Thyroid gland (tissue), 4 donors: ENCODE data around the gene TACR2.

Source experiments
- POLR2A ChIP-seq, 2 donors: fragments of 450-650 bp; IDR thresholded peaks; one replicate each; pipeline ENCODE4 v1.6.1; 2017; ENCODE audit warnings: antibody characterized with exemption in 2 of 2, mild to moderate bottlenecking in 2 of 2, moderate library complexity in 1 of 2
- TF ChIP-seq, protein P1 (sequence below), 6 experiments: fragments of 200-600 bp in 3 of 6; fragments of 450-650 bp in 3 of 6; sonication (generic) in 3 of 6; IDR thresholded peaks; one replicate each; pipeline ENCODE4 v1.5.1; 2016 to 2019; ENCODE audit warnings: antibody characterized with exemption in 6 of 6, mild to moderate bottlenecking in 2 of 6, inconsistent platforms in 1 of 6, moderate library complexity in 1 of 6

DNA sequence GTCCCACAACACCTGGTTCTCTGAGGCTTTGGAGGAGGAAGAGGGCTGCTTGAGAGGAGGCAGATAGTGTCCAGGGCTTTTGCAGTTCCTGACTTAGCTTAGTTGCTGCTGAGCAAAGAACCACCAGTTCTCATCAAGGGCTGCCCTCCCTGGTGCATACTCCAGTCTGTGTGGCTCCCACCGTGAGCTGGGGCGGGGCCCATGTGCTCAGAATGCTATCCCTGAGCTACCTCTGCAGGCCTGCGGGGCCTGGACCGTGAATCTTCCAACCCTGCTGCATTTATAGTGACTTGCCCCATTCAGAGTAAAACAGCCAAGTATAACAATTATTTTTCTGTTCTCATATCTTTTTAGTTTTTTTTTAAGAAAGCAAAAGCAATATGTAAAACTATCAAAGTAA is 49.2 kb downstream of the TACR2 start:
- TF ChIP-seq, protein P1, sequence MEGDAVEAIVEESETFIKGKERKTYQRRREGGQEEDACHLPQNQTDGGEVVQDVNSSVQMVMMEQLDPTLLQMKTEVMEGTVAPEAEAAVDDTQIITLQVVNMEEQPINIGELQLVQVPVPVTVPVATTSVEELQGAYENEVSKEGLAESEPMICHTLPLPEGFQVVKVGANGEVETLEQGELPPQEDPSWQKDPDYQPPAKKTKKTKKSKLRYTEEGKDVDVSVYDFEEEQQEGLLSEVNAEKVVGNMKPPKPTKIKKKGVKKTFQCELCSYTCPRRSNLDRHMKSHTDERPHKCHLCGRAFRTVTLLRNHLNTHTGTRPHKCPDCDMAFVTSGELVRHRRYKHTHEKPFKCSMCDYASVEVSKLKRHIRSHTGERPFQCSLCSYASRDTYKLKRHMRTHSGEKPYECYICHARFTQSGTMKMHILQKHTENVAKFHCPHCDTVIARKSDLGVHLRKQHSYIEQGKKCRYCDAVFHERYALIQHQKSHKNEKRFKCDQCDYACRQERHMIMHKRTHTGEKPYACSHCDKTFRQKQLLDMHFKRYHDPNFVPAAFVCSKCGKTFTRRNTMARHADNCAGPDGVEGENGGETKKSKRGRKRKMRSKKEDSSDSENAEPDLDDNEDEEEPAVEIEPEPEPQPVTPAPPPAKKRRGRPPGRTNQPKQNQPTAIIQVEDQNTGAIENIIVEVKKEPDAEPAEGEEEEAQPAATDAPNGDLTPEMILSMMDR (IDR thresholded peaks at IDR 0.05), result no peak
- TF ChIP-seq POLR2A (IDR thresholded peaks at IDR 0.05), result no peak
